GM19452 (cell line): ENCODE results near the gene SMIM3.
A peak's percentile ranks its signal among the peaks of the same experiment; 100 is the strongest.

Experiments
- ATAC-seq: cut with Tn5 transposase; IDR thresholded peaks from one replicate; pipeline ENCODE4 v1.9.1; 2021; ENCODE audit not compliant: unreplicated experiment

SMIM3 gene

GRCh38 chr5:150765011-150765798 lies 13.4 kb upstream of the SMIM3 start:
- no peak for ATAC-seq

GRCh38 chr5:150765799-150766169 lies 12.8 kb upstream of the SMIM3 start:
- ATAC-seq: no peak

- no peak for ATAC-seq
Measured at GRCh38 chr5:150766251-150766650, 12.3 kb upstream of the SMIM3 start.

- ATAC-seq: no peak
Measured at GRCh38 chr5:150771034-150771795, 7.3 kb upstream of the SMIM3 start.

- no peak for ATAC-seq
Measured at GRCh38 chr5:150774145-150774544, 4.4 kb upstream of the SMIM3 start.

- no peak for ATAC-seq
Measured at GRCh38 chr5:150777685-150778084, 872 bp upstream of the SMIM3 start.

GRCh38 chr5:150778088-150778516 lies 455 bp upstream of the SMIM3 start:
- ATAC-seq: no peak

GRCh38 chr5:150779397-150780186 lies 1.0 kb downstream of the SMIM3 start:
- ATAC-seq: peak; percentile 0

- peak; percentile 53 for ATAC-seq
Measured at GRCh38 chr5:150780187-150780692, 1.7 kb downstream of the SMIM3 start.

- no peak for ATAC-seq
Measured at GRCh38 chr5:150780816-150781221, 2.3 kb downstream of the SMIM3 start.

- no peak for ATAC-seq
Measured at GRCh38 chr5:150781706-150782614, 3.4 kb downstream of the SMIM3 start.

- ATAC-seq: no peak
Measured at GRCh38 chr5:150782850-150783249, 4.3 kb downstream of the SMIM3 start.

GRCh38 chr5:150783422-150783928 lies 4.9 kb downstream of the SMIM3 start:
- peak; percentile 51 for ATAC-seq

- ATAC-seq: no peak
Measured at GRCh38 chr5:150785950-150786349, 7.4 kb downstream of the SMIM3 start.

- no peak for ATAC-seq
Measured at GRCh38 chr5:150786876-150787275, 8.3 kb downstream of the SMIM3 start.

- no peak for ATAC-seq
Measured at GRCh38 chr5:150787656-150788055, 9.1 kb downstream of the SMIM3 start.

- no peak for ATAC-seq
Measured at GRCh38 chr5:150788977-150789376, 10.4 kb downstream of the SMIM3 start.

GRCh38 chr5:150789450-150789849 lies 10.9 kb downstream of the SMIM3 start:
- no peak for ATAC-seq

GRCh38 chr5:150789943-150790611 lies 11.5 kb downstream of the SMIM3 start:
- ATAC-seq: peak; percentile 96
